ENCODE data around the gene C16orf96. TPM values are rescaled to one million over a fixed set of nuclear protein-coding genes. Genes with fewer than 3 reads are reported as not detected.

C16orf96 gene
- total and polyA plus RNA-seq, 2 of the 8 experiments (the other 6 are each of a cell fraction or from before 2014, with no cell fraction given): 1.0 to 1.3 TPM

GRCh38 chr16:4641895-4642294 is 85.8 kb downstream of the C16orf96 start (continued):
- no peak for TF ChIP-seq NANOG (IDR thresholded peaks at IDR 0.05; ENCODE audit: insufficient read depth, low read depth, low read length, poor library complexity, severe bottlenecking)
- TF ChIP-seq ZNF274 (IDR thresholded peaks at IDR 0.05; ENCODE audit: borderline replicate concordance, extremely low read depth, low read length): no peak
- no peak for TF ChIP-seq RAD21 (IDR thresholded peaks at IDR 0.05 in 1 of 2, conservative IDR thresholded peaks at IDR 0.05 in 1 of 2; ENCODE audit: low read depth in 2 of 2, low read length in 2 of 2)
- no peak for TF ChIP-seq KDM5A (IDR thresholded peaks at IDR 0.05; ENCODE audit: low read length)

Data from H1 (cell line).